Thoracic aorta (tissue), 2 donors: ENCODE data around the gene SSTR5. TPM values are rescaled to one million over a fixed set of nuclear protein-coding genes. Genes with fewer than 3 reads are reported as not detected.

ENCODE experiments used
- ATAC-seq: fragments of 150-250 bp; one replicate; pipeline ENCODE4 v1.8.0; 2017; ENCODE audit warnings: low read depth; ENCODE audit not compliant: insufficient number of reproducible peaks, low FRiP score
- DNase-seq: peaks from one replicate; pipeline ENCODE4 v3.0.0-alpha.2; 2020; ENCODE audit warnings: low spot score
- H3K27ac ChIP-seq, 2 donors: fragments of 200-600 bp; sonication (generic); 1 replicate in 1 of 2; 2 replicates in 1 of 2; pipeline ENCODE4 v1.5.1; 2016; ENCODE audit warnings: mild to moderate bottlenecking in 2 of 2, moderate library complexity in 2 of 2
- H3K27me3 ChIP-seq: fragments of 200-600 bp; sonication (generic); replicated peaks from 2 replicates; pipeline ENCODE4 v1.6.0; 2016; ENCODE audit warnings: mild to moderate bottlenecking; ENCODE audit not compliant: insufficient read depth
- H3K36me3 ChIP-seq: fragments of 200-600 bp; sonication (generic); one replicate; pipeline ENCODE4 v1.5.1; 2016
- H3K4me1 ChIP-seq, 2 donors: fragments of 200-600 bp; sonication (generic); 1 replicate in 1 of 2; 2 replicates in 1 of 2; pipeline versions ENCODE4 v1.5.1 to v1.6.0; 2016; ENCODE audit warnings: low read depth in 2 of 2, mild to moderate bottlenecking in 1 of 2; ENCODE audit not compliant: control insufficient read depth in 1 of 2
- H3K4me3 ChIP-seq: fragments of 200-600 bp; sonication (generic); 2 replicates; pipeline ENCODE4 v1.5.1; 2016; ENCODE audit warnings: mild to moderate bottlenecking
- H3K9me3 ChIP-seq: fragments of 200-600 bp; sonication (generic); 2 replicates; pipeline ENCODE4 v1.5.1; 2016
- CTCF ChIP-seq: fragments of 200-600 bp; sonication (generic); IDR thresholded peaks from one replicate; pipeline ENCODE4 v1.5.1; 2019; ENCODE audit warnings: antibody characterized with exemption
- total RNA-seq, 2 donors: library from RNA; depleted of rRNA; stranded (reverse); fragments of >200 nt; gene quantifications; one replicate each; pipeline versions ENCODE4 v1.1.0 to v1.2.3, GENCODE V29; 2016

The SSTR5 gene
- total RNA-seq, 2 donors from 2014 or later, result 3.0 to 3.8 TPM

- Histone ChIP-seq H3K4me1 (no peaks in the 10 kb centered on the region), H3K9me3 (no peaks in the 10 kb centered on the region), H3K4me3 (no peak overlapping the region), H3K27me3 (no peaks in the 10 kb centered on the region), H3K27ac (no peak overlapping the region), H3K36me3 (no peaks in the 10 kb centered on the region)
- no peak for TF ChIP-seq CTCF
- DNase-seq, result no peak
- no peak for ATAC-seq
Measured at GRCh38 chr16:1050921-1051320, 21.6 kb upstream of the SSTR5 start.

GRCh38 chr16:1051446-1051845, 21.1 kb upstream of the SSTR5 start:
- ATAC-seq (no peak), DNase-seq (no peak)
- Histone ChIP-seq H3K27me3 (no peaks in the 10 kb centered on the region), H3K27ac (no peak overlapping the region), H3K4me3 (no peak overlapping the region), H3K4me1 (no peaks in the 10 kb centered on the region), H3K9me3 (no peaks in the 10 kb centered on the region), H3K36me3 (no peaks in the 10 kb centered on the region)
- no peak for TF ChIP-seq CTCF

GRCh38 chr16:1052721-1053120, 19.8 kb upstream of the SSTR5 start:
- no peaks in the 10 kb centered on the region for H3K27me3 ChIP-seq
- no peak for ATAC-seq

GRCh38 chr16:1053121-1053521, 19.4 kb upstream of the SSTR5 start:
- Histone ChIP-seq H3K9me3 (no peaks in the 10 kb centered on the region), H3K36me3 (no peaks in the 10 kb centered on the region), H3K4me1 (peaks cover 4 to 6% of the 10 kb centered on the region in 2 donors), H3K27ac (no peak overlapping the region), H3K27me3 (no peaks in the 10 kb centered on the region), H3K4me3 (no peak overlapping the region)
- DNase-seq, result no peak
- no peak for ATAC-seq
- no peak for TF ChIP-seq CTCF

More at GRCh38 chr16:1052721-1053120, 19.8 kb upstream of the SSTR5 start:
- H3K4me3 ChIP-seq, result no peak overlapping the region
- no peak for TF ChIP-seq CTCF
- no peak for DNase-seq
- H3K27ac ChIP-seq, result no peak overlapping the region
- peaks cover 2 to 6% of the 10 kb centered on the region in 2 donors for H3K4me1 ChIP-seq
- H3K36me3 ChIP-seq, result no peaks in the 10 kb centered on the region
- no peaks in the 10 kb centered on the region for H3K9me3 ChIP-seq

- H3K4me1 ChIP-seq, result peaks cover 4 to 6% of the 10 kb centered on the region in 2 donors
- no peak for TF ChIP-seq CTCF
- no peak overlapping the region for H3K27ac ChIP-seq
- H3K9me3 ChIP-seq, result no peaks in the 10 kb centered on the region
- H3K4me3 ChIP-seq, result no peak overlapping the region
- ATAC-seq (no peak), DNase-seq (no peak)
- H3K27me3 ChIP-seq, result no peaks in the 10 kb centered on the region
- H3K36me3 ChIP-seq, result no peaks in the 10 kb centered on the region
Measured at GRCh38 chr16:1053700-1054368, 18.7 kb upstream of the SSTR5 start.
